Ishikawa (cell line): ENCODE results near the gene TNFRSF9.
A peak's percentile ranks its signal among the peaks of the same experiment; 100 is the strongest.

Experiments used
- CEBPB ChIP-seq: IDR thresholded peaks from 2 replicates; pipeline ENCODE4 v1.6.1; 2012
- CREB1 ChIP-seq: IDR thresholded peaks from 2 replicates; pipeline ENCODE4 v1.6.1; 2012; ENCODE audit warnings: low read depth
- EGR1 ChIP-seq: IDR thresholded peaks from 2 replicates; pipeline ENCODE4 v1.6.1; 2012
- EP300 ChIP-seq: IDR thresholded peaks from 2 replicates; pipeline ENCODE4 v1.6.1; 2012; ENCODE audit warnings: borderline replicate concordance
- FOXM1 ChIP-seq: IDR thresholded peaks from 2 replicates; pipeline ENCODE4 v1.6.1; 2012; ENCODE audit warnings: low read depth, borderline replicate concordance
- MAX ChIP-seq: IDR thresholded peaks from 2 replicates; pipeline ENCODE4 v1.6.1; 2012
- NFIC ChIP-seq: IDR thresholded peaks from 2 replicates; pipeline ENCODE4 v1.6.1; 2012
- RAD21 ChIP-seq: IDR thresholded peaks from 2 replicates; pipeline ENCODE4 v1.6.1; 2012; ENCODE audit warnings: low read depth
- REST ChIP-seq: IDR thresholded peaks from 2 replicates; pipeline ENCODE4 v1.6.1; 2012; ENCODE audit warnings: low read depth, mild to moderate bottlenecking
- TAF1 ChIP-seq: IDR thresholded peaks from 2 replicates; pipeline ENCODE4 v1.6.1; 2012; ENCODE audit warnings: low read depth, mild to moderate bottlenecking
- TCF12 ChIP-seq: IDR thresholded peaks from 2 replicates; pipeline ENCODE4 v1.6.1; 2012; ENCODE audit warnings: low read depth
- TEAD4 ChIP-seq: IDR thresholded peaks from 2 replicates; pipeline ENCODE4 v1.6.1; 2012
- USF1 ChIP-seq: IDR thresholded peaks from 2 replicates; pipeline ENCODE4 v1.6.1; 2012
- YY1 ChIP-seq: IDR thresholded peaks from 2 replicates; pipeline ENCODE4 v1.6.1; 2012; ENCODE audit warnings: low read depth
- ZBTB7A ChIP-seq: IDR thresholded peaks from 2 replicates; pipeline ENCODE4 v1.6.1; 2012; ENCODE audit warnings: low read depth

Gene TNFRSF9

GRCh38 chr1:7985851-7986612 lies 45.4 kb upstream of the TNFRSF9 start:
- TF ChIP-seq FOXM1 (no peak), USF1 (0 out of 2 replicates have a peak, but pooled peaks have one; percentile 8)

GRCh38 chr1:7984811-7985210 lies 44.2 kb upstream of the TNFRSF9 start:
- TF ChIP-seq MAX (no peak), EGR1 (no peak), TEAD4 (no peak), ZBTB7A (no peak), CREB1 (no peak), EP300 (no peak), TAF1 (no peak), NFIC (no peak), TCF12 (no peak), REST (no peak), FOXM1 (no peak), CEBPB (no peak), USF1 (no peak), YY1 (no peak), RAD21 (no peak)

GRCh38 chr1:7983086-7983778 lies 42.6 kb upstream of the TNFRSF9 start:
- TF ChIP-seq TEAD4 (no peak), TCF12 (no peak), EGR1 (no peak), TAF1 (no peak), CREB1 (no peak), REST (no peak), RAD21 (no peak), MAX (no peak), ZBTB7A (no peak), CEBPB (no peak), FOXM1 (no peak), YY1 (no peak), NFIC (no peak)

GRCh38 chr1:7980984-7981383 lies 40.3 kb upstream of the TNFRSF9 start:
- TF ChIP-seq REST (no peak), TCF12 (no peak), NFIC (no peak), TEAD4 (no peak), EP300 (no peak), MAX (no peak), TAF1 (no peak), YY1 (no peak), CEBPB (no peak)
